ENCODE data around the gene MIPOL1. TPM values are rescaled to one million over a fixed set of nuclear protein-coding genes. Genes with fewer than 3 reads are reported as not detected.

MIPOL1 gene
- total and polyA plus RNA-seq, 2 of the 13 experiments (the other 11 are each of a cell fraction or from before 2014, with no cell fraction given): 8.6 to 34.2 TPM

- TF ChIP-seq ZBTB40 (IDR thresholded peaks at IDR 0.05) (no peak), ZBTB40 (CRISPR knock-in tag; IDR thresholded peaks at IDR 0.05) (peak; percentile 95), GLMP (CRISPR knock-in tag; IDR thresholded peaks at IDR 0.05; ENCODE audit: borderline replicate concordance) (no peak), KMT2B (CRISPR knock-in tag; IDR thresholded peaks at IDR 0.05) (peak; percentile 90), TEAD2 (CRISPR knock-in tag; IDR thresholded peaks at IDR 0.05) (peak; percentile 68), TBX3 (IDR thresholded peaks at IDR 0.05; ENCODE audit: borderline replicate concordance) (no peak), ARID5B (CRISPR knock-in tag; IDR thresholded peaks at IDR 0.05) (peak; percentile 87), PBX3 (CRISPR knock-in tag; IDR thresholded peaks at IDR 0.05; ENCODE audit: borderline replicate concordance) (0 out of 2 replicates have a peak, but pooled peaks have one; percentile 39), BCL3 (CRISPR knock-in tag; IDR thresholded peaks at IDR 0.05) (peak; percentile 98)
Measured at GRCh38 chr14:37595809-37596621, 398.3 kb downstream of the MIPOL1 start (continued).
